Kidney epithelial cell (primary cell): Measurements from ENCODE around the gene RALBP1. TPM values are rescaled to one million over a fixed set of nuclear protein-coding genes. Genes with fewer than 3 reads are reported as not detected.
"Not testable (repeated sequence)": the region's sequence is repeated elsewhere in the genome, so short reads cannot be mapped to it uniquely, and the experiment has no call there.

Experiments
- DNase-seq: peaks from one replicate; pipeline ENCODE4 v3.0.0-alpha.2; 2010; ENCODE audit warnings: low read depth
- H3K27me3 ChIP-seq: 2 replicates; pipeline ENCODE4 v1.6.0; 2011; ENCODE audit warnings: low read length; ENCODE audit not compliant: control insufficient read depth, insufficient read depth
- H3K36me3 ChIP-seq: 2 replicates; pipeline ENCODE4 v1.5.1; 2011; ENCODE audit warnings: low read length; ENCODE audit not compliant: control insufficient read depth, insufficient read depth
- H3K4me3 ChIP-seq: 2 replicates; pipeline ENCODE4 v1.5.1; 2011; ENCODE audit warnings: low read depth, mild to moderate bottlenecking, control low read depth, low read length
- total RNA-seq: library from RNA; depleted of rRNA; stranded (reverse); fragments of >200 nt; gene quantifications from 2 replicates; pipeline ENCODE4 v1.2.3, GENCODE V29; 2015
- TF ChIP-seq, protein P1 (sequence below): IDR thresholded peaks from 2 replicates; pipeline ENCODE4 v1.5.1; 2011; ENCODE audit warnings: mild to moderate bottlenecking, moderate library complexity, low read length, control low read depth, inconsistent platforms; ENCODE audit not compliant: insufficient read depth, poor library complexity, severe bottlenecking

The RALBP1 gene
- total RNA-seq, 1 donor from 2014 or later: 57.1 TPM

DNA sequence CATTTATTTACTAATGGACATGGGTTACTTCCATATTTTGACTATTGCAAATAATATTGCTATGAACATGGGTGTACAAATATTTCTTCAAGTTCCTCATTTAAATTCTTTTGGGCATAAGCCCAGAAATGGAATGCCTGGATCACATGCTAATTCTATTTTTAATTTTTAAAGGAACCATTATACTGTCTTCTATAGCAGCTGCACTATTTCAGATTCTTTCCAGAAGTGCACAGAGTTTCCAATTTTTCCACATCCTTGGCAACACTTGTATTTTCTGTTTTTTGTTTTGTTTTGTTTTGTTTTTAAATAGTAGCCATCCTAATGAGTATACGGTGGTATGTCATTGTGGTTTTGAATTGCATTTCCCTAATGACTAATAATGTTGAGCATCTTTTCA, 8.5 kb upstream of the RALBP1 start:
- no peaks in the 10 kb centered on the region for H3K27me3 ChIP-seq
- TF ChIP-seq, protein P1, sequence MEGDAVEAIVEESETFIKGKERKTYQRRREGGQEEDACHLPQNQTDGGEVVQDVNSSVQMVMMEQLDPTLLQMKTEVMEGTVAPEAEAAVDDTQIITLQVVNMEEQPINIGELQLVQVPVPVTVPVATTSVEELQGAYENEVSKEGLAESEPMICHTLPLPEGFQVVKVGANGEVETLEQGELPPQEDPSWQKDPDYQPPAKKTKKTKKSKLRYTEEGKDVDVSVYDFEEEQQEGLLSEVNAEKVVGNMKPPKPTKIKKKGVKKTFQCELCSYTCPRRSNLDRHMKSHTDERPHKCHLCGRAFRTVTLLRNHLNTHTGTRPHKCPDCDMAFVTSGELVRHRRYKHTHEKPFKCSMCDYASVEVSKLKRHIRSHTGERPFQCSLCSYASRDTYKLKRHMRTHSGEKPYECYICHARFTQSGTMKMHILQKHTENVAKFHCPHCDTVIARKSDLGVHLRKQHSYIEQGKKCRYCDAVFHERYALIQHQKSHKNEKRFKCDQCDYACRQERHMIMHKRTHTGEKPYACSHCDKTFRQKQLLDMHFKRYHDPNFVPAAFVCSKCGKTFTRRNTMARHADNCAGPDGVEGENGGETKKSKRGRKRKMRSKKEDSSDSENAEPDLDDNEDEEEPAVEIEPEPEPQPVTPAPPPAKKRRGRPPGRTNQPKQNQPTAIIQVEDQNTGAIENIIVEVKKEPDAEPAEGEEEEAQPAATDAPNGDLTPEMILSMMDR: no peak
- no peaks in the 10 kb centered on the region for H3K36me3 ChIP-seq
- no peak for DNase-seq
- H3K4me3 ChIP-seq: no peak overlapping the region

- H3K36me3 ChIP-seq: no peaks in the 10 kb centered on the region
- H3K4me3 ChIP-seq: no peak overlapping the region
- H3K27me3 ChIP-seq: no peaks in the 10 kb centered on the region
- TF ChIP-seq, protein P1: no peak
- DNase-seq: no peak
Observed at GRCh38 chr18:9468998-9469397, 6.3 kb upstream of the RALBP1 start.

DNA sequence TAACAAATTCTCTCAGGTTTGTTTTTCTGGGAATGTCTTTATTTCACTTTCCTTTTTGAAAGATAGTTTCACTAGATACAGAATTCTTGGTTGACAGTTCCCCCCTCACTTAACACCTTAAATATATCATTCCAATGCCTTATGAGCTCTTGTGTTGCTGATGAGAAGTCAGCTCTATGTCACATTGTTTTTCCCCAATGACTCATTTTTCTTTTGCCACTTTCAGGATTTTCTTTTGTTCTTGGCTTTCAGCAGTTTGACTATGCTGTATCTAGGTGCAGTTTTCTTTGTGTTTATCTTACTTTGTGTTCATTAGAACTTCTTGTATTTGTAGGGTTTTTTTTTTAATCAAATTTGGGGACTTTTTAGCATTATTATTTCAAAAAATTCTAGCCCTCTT, 5.6 kb upstream of the RALBP1 start:
- TF ChIP-seq, protein P1: no peak
- H3K4me3 ChIP-seq: no peak overlapping the region
- no peaks in the 10 kb centered on the region for H3K36me3 ChIP-seq
- no peaks in the 10 kb centered on the region for H3K27me3 ChIP-seq
- DNase-seq: no peak

DNA sequence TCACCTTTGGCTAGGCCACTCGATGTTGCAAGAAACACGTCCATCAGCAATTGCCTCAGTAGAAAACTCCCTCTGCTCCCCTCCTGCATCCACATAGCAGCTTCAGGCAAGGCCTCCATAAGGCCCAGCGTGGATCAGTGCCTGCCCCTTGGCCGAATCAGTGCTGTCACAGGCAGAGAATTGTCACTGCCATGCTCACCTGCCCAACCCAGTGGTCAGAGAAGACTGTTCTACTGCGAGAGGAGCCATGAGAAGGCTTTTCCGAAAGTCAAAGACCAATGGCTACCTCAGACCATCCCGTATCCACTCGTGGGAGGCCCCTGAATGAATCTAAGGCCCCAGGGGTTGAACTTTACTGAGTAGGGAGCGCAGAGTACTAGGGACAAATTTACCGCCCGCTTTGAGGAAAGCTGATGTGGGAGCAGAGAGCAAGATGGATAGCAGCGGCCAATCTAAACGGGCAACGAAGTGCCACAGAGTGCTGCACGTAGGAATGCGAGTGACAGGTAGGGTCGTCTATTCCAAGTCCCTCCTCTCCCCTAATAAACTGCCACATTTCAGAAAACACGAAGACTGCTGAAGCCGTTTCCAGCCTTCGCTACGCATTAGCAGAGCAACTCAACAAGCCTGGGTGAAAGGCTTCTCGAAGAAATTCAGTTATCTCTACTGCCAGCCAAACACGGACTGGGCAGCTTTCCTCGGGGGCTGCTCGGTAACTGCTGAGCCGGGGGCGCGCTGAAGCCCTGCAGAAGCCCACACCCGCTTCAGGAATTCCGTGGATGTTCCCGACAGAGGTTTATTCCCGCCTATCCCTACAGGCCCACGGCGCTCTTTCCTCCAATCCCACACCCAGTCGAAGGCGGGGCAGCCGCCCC, 968 bp upstream of the RALBP1 start:
- TF ChIP-seq, protein P1: no peak
- no peaks in the 10 kb centered on the region for H3K36me3 ChIP-seq
- peak overlapping the region; percentile 66 for H3K4me3 ChIP-seq
- no peaks in the 10 kb centered on the region for H3K27me3 ChIP-seq
- peak; percentile 42 for DNase-seq

- no peak for DNase-seq
- no peaks in the 10 kb centered on the region for H3K36me3 ChIP-seq
Observed at GRCh38 chr18:9475643-9476591, 604 bp downstream of the RALBP1 start.

GRCh38 chr18:9476949-9477348, 1.6 kb downstream of the RALBP1 start:
- DNase-seq, H3K4me3 ChIP-seq, H3K36me3 ChIP-seq, H3K27me3 ChIP-seq: not testable (repeated sequence)

More at GRCh38 chr18:9475643-9476591, 604 bp downstream of the RALBP1 start:
- no peaks in the 10 kb centered on the region for H3K27me3 ChIP-seq
- TF ChIP-seq, protein P1: no peak
- peak overlapping the region; percentile 66 for H3K4me3 ChIP-seq
